ENCODE measurements around the gene ARHGAP31.

- TF ChIP-seq, protein P1, sequence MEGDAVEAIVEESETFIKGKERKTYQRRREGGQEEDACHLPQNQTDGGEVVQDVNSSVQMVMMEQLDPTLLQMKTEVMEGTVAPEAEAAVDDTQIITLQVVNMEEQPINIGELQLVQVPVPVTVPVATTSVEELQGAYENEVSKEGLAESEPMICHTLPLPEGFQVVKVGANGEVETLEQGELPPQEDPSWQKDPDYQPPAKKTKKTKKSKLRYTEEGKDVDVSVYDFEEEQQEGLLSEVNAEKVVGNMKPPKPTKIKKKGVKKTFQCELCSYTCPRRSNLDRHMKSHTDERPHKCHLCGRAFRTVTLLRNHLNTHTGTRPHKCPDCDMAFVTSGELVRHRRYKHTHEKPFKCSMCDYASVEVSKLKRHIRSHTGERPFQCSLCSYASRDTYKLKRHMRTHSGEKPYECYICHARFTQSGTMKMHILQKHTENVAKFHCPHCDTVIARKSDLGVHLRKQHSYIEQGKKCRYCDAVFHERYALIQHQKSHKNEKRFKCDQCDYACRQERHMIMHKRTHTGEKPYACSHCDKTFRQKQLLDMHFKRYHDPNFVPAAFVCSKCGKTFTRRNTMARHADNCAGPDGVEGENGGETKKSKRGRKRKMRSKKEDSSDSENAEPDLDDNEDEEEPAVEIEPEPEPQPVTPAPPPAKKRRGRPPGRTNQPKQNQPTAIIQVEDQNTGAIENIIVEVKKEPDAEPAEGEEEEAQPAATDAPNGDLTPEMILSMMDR (conservative IDR thresholded peaks at IDR 0.05 in 1 of 2, IDR thresholded peaks at IDR 0.05 in 1 of 2; ENCODE audit: extremely low read depth in 1 of 2, insufficient read depth in 1 of 2, low read depth in 1 of 2, low read length in 2 of 2), result no peak
- TF ChIP-seq EZH2 (IDR thresholded peaks at IDR 0.05; ENCODE audit: borderline replicate concordance, low read length), result no peak
These were observed 106.9 kb downstream of the ARHGAP31 start for GRCh38 chr3:119401069-119401468.

Measured in mammary epithelial cell (primary cell).